Sigmoid colon (tissue), 7 donors: Measurements from ENCODE around the gene NDUFC1. TPM values are rescaled to one million over a fixed set of nuclear protein-coding genes. Genes with fewer than 3 reads are reported as not detected.

Source experiments
- DNase-seq: peaks from one replicate; pipeline ENCODE4 v3.0.0-alpha.2; 2019
- H3K27ac ChIP-seq, 4 donors: fragments of 200-600 bp; sonication (generic); one replicate each; pipeline ENCODE4 v1.5.1; 2016 to 2019; ENCODE audit warnings: mild to moderate bottlenecking in 1 of 4
- H3K27me3 ChIP-seq, 3 donors: fragments of 200-600 bp; sonication (generic); one replicate each; pipeline ENCODE4 v1.5.1; 2019; ENCODE audit warnings: mild to moderate bottlenecking in 1 of 3
- H3K36me3 ChIP-seq, 4 donors: fragments of 200-600 bp; sonication (generic); one replicate each; pipeline ENCODE4 v1.5.1; 2016 to 2019
- H3K4me1 ChIP-seq, 4 donors: fragments of 200-600 bp; sonication (generic); one replicate each; pipeline ENCODE4 v1.5.1; 2017 to 2019
- H3K4me3 ChIP-seq, 4 donors: fragments of 200-600 bp; sonication (generic); one replicate each; pipeline ENCODE4 v1.5.1; 2017 to 2019; ENCODE audit warnings: mild to moderate bottlenecking in 2 of 4, moderate library complexity in 1 of 4
- H3K9me3 ChIP-seq, 4 donors: fragments of 200-600 bp in 3 of 4; sonication (generic) in 3 of 4; one replicate each; pipeline versions ENCODE4 v1.5.1 to v1.6.1; 2013 to 2019
- CTCF ChIP-seq, 4 experiments: fragments of 450-650 bp in 3 of 4; fragments of 200-600 bp in 1 of 4; IDR thresholded peaks; one replicate each; pipeline ENCODE4 v1.5.1; 2016 to 2019; ENCODE audit warnings: antibody characterized with exemption in 4 of 4, mild to moderate bottlenecking in 3 of 4, moderate library complexity in 2 of 4
- EP300 ChIP-seq, 4 donors: sonication (generic); formaldehyde crosslinking; IDR thresholded peaks; one replicate each; pipeline ENCODE4 v1.6.1; 2017; ENCODE audit warnings: antibody characterized with exemption in 4 of 4
- POLR2A ChIP-seq, 2 donors: fragments of 450-650 bp; IDR thresholded peaks; one replicate each; pipeline ENCODE4 v1.6.1; 2016; ENCODE audit warnings: antibody characterized with exemption in 2 of 2, mild to moderate bottlenecking in 2 of 2, moderate library complexity in 2 of 2
- POLR2AphosphoS5 ChIP-seq, 4 donors: sonication (generic); formaldehyde crosslinking; IDR thresholded peaks; one replicate each; pipeline ENCODE4 v1.6.1; 2017; ENCODE audit warnings: antibody characterized with exemption in 4 of 4
- WGBS, 2 donors: extraction: QIAGEN DNeasy Blood & Tissue Kit; methylation state at CpG; one replicate each; pipeline ENCODE4 v1.1.7; 2013; 5-methylcytosine and 5-hydroxymethylcytosine counted together
- intact Hi-C: fragments of 100-400 bp; cut with DNase I; formaldehyde crosslinking; loops from one replicate; pipeline ENCODE4 v1.15.1; 2023
- polyA plus RNA-seq, 3 donors: library from polyadenylated mRNA; stranded (reverse); fragments of 200-250 nt; gene quantifications; one replicate each; pipeline ENCODE4 v1.2.3, GENCODE V29; 2013
- total RNA-seq, 4 donors: library from RNA; depleted of rRNA; stranded (reverse); fragments of >200 nt; gene quantifications; one replicate each; pipeline ENCODE4 v1.1.0, GENCODE V29; 2016
- donor health status: healthy with polysubstance abuse.
- donor health status: Bipolar disorder and iron deficiency.
- donor health status: healthy.

NDUFC1 gene
- total RNA-seq (10 to 100 TPM; 17.4 to 45.4 (median 31.4) TPM), polyA plus RNA-seq (100 to 1,000 TPM; 123 to 216 (median 210) TPM)

- intact Hi-C loops = loop anchor here (2.0 to 10.0 kb wide), 5 partner anchors 125 to 853 kb away; partner anchors contain the start of genes ELF2, MAML3, RAB33B and SETD7
- peak; percentile 77 for DNase-seq
- Histone ChIP-seq H3K4me3 (peak within 1 kb of the TSS; percentile 87 to 99 (median 96)), H3K27me3 (no peaks in the 10 kb centered on the region), H3K9me3 (no peaks in the 10 kb centered on the region), H3K4me1 (peaks cover 0 to 55% (median 37%) of the 10 kb centered on the region in 4 donors), H3K36me3 (peaks cover 0 to 8% (median 0%) of the 10 kb centered on the region in 4 donors), H3K27ac (peak within 1 kb of the TSS; percentile 93 to 98 (median 96))
- WGBS, 2 donors = 0% methylated on average over 46 of the region's 46 CpGs
- TF ChIP-seq EP300 (IDR thresholded peaks at IDR 0.05) = no peak
- TF ChIP-seq POLR2A (IDR thresholded peaks at IDR 0.05) = no peak
- TF ChIP-seq CTCF (IDR thresholded peaks at IDR 0.05) = peak in 3 of 4 experiments; percentile 20 to 34 (median 33)
- peak in 3 of 4 donors; percentile 32 to 67 (median 49) for TF ChIP-seq POLR2AphosphoS5 (IDR thresholded peaks at IDR 0.05)
These were observed at the start of gene NDUFC1 for GRCh38 chr4:139301821-139302611. Gene NDUFC1 (minus strand): TSS chr4:139302477. CDS start chr4:139295798, 6,679 bp downstream.

DNA sequence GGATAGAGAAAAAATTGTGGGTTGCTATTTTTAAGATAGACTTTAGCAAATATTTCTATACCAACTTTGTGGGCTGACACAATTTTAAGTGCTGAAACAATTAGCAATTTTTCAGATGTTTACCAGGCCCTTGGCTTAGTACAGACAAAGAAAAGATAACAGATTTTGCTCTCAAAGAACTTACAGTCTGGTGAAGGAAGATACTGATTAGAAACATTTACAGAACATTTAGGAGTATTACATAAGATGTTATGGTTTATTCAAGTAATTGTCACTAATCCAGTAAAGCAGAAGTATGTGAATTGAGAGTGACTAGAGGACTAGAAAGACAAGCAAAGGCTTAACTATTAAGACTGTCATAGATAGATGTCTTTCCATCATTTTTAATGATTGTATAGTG, 35.3 kb upstream of the NDUFC1 start:
- intact Hi-C loops = no loop called here
- H3K27ac ChIP-seq = no peak overlapping the region
- peaks cover 0 to 19% (median 2%) of the 10 kb centered on the region in 4 donors for H3K36me3 ChIP-seq
- TF ChIP-seq EP300 (IDR thresholded peaks at IDR 0.05) (no peak), POLR2A (IDR thresholded peaks at IDR 0.05) (no peak), POLR2AphosphoS5 (IDR thresholded peaks at IDR 0.05) (no peak), CTCF (IDR thresholded peaks at IDR 0.05) (no peak)
- no peak overlapping the region for H3K4me3 ChIP-seq
- DNase-seq = no peak
- H3K4me1 ChIP-seq = no peaks in the 10 kb centered on the region
- H3K27me3 ChIP-seq = no peaks in the 10 kb centered on the region
- no peaks in the 10 kb centered on the region for H3K9me3 ChIP-seq

GRCh38 chr4:139333046-139333445, 30.8 kb upstream of the NDUFC1 start:
- TF ChIP-seq EP300 (IDR thresholded peaks at IDR 0.05) = no peak
- TF ChIP-seq CTCF (IDR thresholded peaks at IDR 0.05) = no peak
- TF ChIP-seq POLR2A (IDR thresholded peaks at IDR 0.05) = no peak
- TF ChIP-seq POLR2AphosphoS5 (IDR thresholded peaks at IDR 0.05) = no peak
- Histone ChIP-seq H3K4me3 (no peak overlapping the region), H3K4me1 (peaks cover 0 to 25% (median 7%) of the 10 kb centered on the region in 4 donors), H3K27ac (no peak overlapping the region), H3K36me3 (peaks cover 0 to 5% (median 0%) of the 10 kb centered on the region in 4 donors), H3K9me3 (no peaks in the 10 kb centered on the region), H3K27me3 (no peaks in the 10 kb centered on the region)
- intact Hi-C loops = no loop called here
- DNase-seq = no peak
- 90 to 95% methylated on average over 2 of the region's 2 CpGs for WGBS, 2 donors

- peaks cover 0 to 25% (median 7%) of the 10 kb centered on the region in 4 donors for H3K4me1 ChIP-seq
- intact Hi-C loops = no loop called here
- WGBS, 2 donors = 95% methylated on average over 1 of the region's 1 CpG
- no peak for DNase-seq
- TF ChIP-seq EP300 (IDR thresholded peaks at IDR 0.05) = no peak
- no peak for TF ChIP-seq POLR2A (IDR thresholded peaks at IDR 0.05)
- no peak for TF ChIP-seq CTCF (IDR thresholded peaks at IDR 0.05)
- TF ChIP-seq POLR2AphosphoS5 (IDR thresholded peaks at IDR 0.05) = no peak
- H3K4me3 ChIP-seq = no peak overlapping the region
- H3K27ac ChIP-seq = no peak overlapping the region
- H3K27me3 ChIP-seq = no peaks in the 10 kb centered on the region
- H3K9me3 ChIP-seq = no peaks in the 10 kb centered on the region
- H3K36me3 ChIP-seq = no peaks in the 10 kb centered on the region
These were observed 28.9 kb upstream of the NDUFC1 start for GRCh38 chr4:139331185-139331584.
